Neural cell (in vitro differentiated cells): ENCODE measurements around the gene SPOP. TPM values are rescaled to one million over a fixed set of nuclear protein-coding genes. Genes with fewer than 3 reads are reported as not detected.

ENCODE experiments used
- H2AFZ ChIP-seq: fragments of 200-600, 300-800 bp; sonication (generic), shearing (Covaris generic); 2 replicates; pipeline ENCODE4 v1.6.0; 2014; ENCODE audit warnings: low read depth, mild to moderate bottlenecking, antibody characterized with exemption, low read length, moderate library complexity
- H3F3A ChIP-seq: fragments of 200-600 bp; shearing (Covaris generic); 2 replicates; pipeline ENCODE4 v1.6.1; 2016; ENCODE audit warnings: mild to moderate bottlenecking, moderate library complexity, mixed read lengths, antibody characterized with exemption, low read length; ENCODE audit not compliant: insufficient read depth, poor library complexity, severe bottlenecking
- H3K27ac ChIP-seq: fragments of 200-600, 300-800 bp; sonication (generic), shearing (Covaris generic); 2 replicates; pipeline ENCODE4 v1.5.1; 2014; ENCODE audit warnings: mild to moderate bottlenecking, low read length, moderate library complexity
- H3K27me3 ChIP-seq: fragments of 300-800, 200-600 bp; sonication (generic), shearing (Covaris generic); 2 replicates; pipeline ENCODE4 v1.6.0; 2014; ENCODE audit warnings: mild to moderate bottlenecking, low read depth, low read length, moderate library complexity; ENCODE audit not compliant: insufficient read depth
- H3K36me3 ChIP-seq: fragments of 300-800, 200-600 bp; sonication (generic), shearing (Covaris generic); 2 replicates; pipeline ENCODE4 v1.5.1; 2014; ENCODE audit warnings: mild to moderate bottlenecking, antibody characterized with exemption, low read length, moderate library complexity; ENCODE audit not compliant: insufficient read depth
- H3K4me2 ChIP-seq: fragments of 300-800, 200-600 bp; sonication (generic), shearing (Covaris generic); 2 replicates; pipeline ENCODE4 v1.6.0; 2014; ENCODE audit warnings: mild to moderate bottlenecking, low read length
- H3K4me3 ChIP-seq: fragments of 300-800, 200-600 bp; sonication (generic), shearing (Covaris generic); 2 replicates; pipeline ENCODE4 v1.5.1; 2014; ENCODE audit warnings: mild to moderate bottlenecking, low read length, moderate library complexity
- H3K79me2 ChIP-seq: fragments of 200-600 bp; shearing (Covaris generic); replicated peaks from 2 replicates; pipeline ENCODE4 v1.6.0; 2014; ENCODE audit warnings: mild to moderate bottlenecking, low read length, moderate library complexity; ENCODE audit not compliant: insufficient read depth
- H3K9ac ChIP-seq: fragments of 300-800, 200-600 bp; sonication (generic), shearing (Covaris generic); 2 replicates; pipeline ENCODE4 v1.6.1; 2016; ENCODE audit warnings: mild to moderate bottlenecking, low read length, mixed read lengths
- H3K9me2 ChIP-seq: fragments of 200-600 bp; shearing (Covaris generic); 2 replicates; pipeline ENCODE4 v1.6.1; 2016; ENCODE audit warnings: mild to moderate bottlenecking, low read length, mixed read lengths; ENCODE audit not compliant: insufficient read depth
- H3K9me3 ChIP-seq: fragments of 200-600, 300-800 bp; sonication (generic), shearing (Covaris generic); 2 replicates; pipeline ENCODE4 v1.6.1; 2016; ENCODE audit warnings: mild to moderate bottlenecking, mixed run types, low read length, moderate library complexity, mixed read lengths
- H4K20me1 ChIP-seq: fragments of 200-600 bp; shearing (Covaris generic); 2 replicates; pipeline ENCODE4 v1.6.1; 2016; ENCODE audit warnings: mild to moderate bottlenecking, mixed run types; ENCODE audit not compliant: insufficient read depth
- CTCF ChIP-seq: fragments of 450-650 bp; IDR thresholded peaks from 2 replicates; pipeline ENCODE4 v1.5.1; 2014; ENCODE audit warnings: antibody characterized with exemption, mild to moderate bottlenecking, moderate library complexity; ENCODE audit not compliant: poor library complexity, severe bottlenecking
- EP300 ChIP-seq: fragments of 450-650 bp; conservative IDR thresholded peaks from 2 replicates; pipeline ENCODE4 v1.6.1; 2014; ENCODE audit warnings: antibody characterized with exemption, mild to moderate bottlenecking, moderate library complexity; ENCODE audit not compliant: poor library complexity, severe bottlenecking
- EZH2 ChIP-seq: fragments of 200-600, 300-800 bp; shearing (Covaris generic), sonication (generic); IDR thresholded peaks from 2 replicates; pipeline ENCODE4 v1.6.1; 2014; ENCODE audit warnings: antibody characterized with exemption, low read length, borderline replicate concordance, mild to moderate bottlenecking; ENCODE audit not compliant: insufficient read depth, poor library complexity, severe bottlenecking
- MXI1 ChIP-seq: fragments of 450-650 bp; conservative IDR thresholded peaks from 2 replicates; pipeline ENCODE4 v1.6.1; 2014; ENCODE audit warnings: antibody characterized with exemption, mild to moderate bottlenecking; ENCODE audit not compliant: poor library complexity, severe bottlenecking
- POLR2AphosphoS5 ChIP-seq: IDR thresholded peaks from 2 replicates; pipeline ENCODE4 v1.6.1; 2012
- RAD21 ChIP-seq: fragments of 450-650 bp; conservative IDR thresholded peaks from 2 replicates; pipeline ENCODE4 v1.6.1; 2014; ENCODE audit warnings: antibody characterized with exemption, mild to moderate bottlenecking, moderate library complexity
- REST ChIP-seq: IDR thresholded peaks from 2 replicates; pipeline ENCODE4 v1.6.1; 2012; ENCODE audit warnings: borderline replicate concordance
- SMC3 ChIP-seq: fragments of 450-650 bp; conservative IDR thresholded peaks from 2 replicates; pipeline ENCODE4 v1.6.1; 2014; ENCODE audit warnings: antibody characterized with exemption, mild to moderate bottlenecking, moderate library complexity; ENCODE audit not compliant: poor library complexity
- TAF1 ChIP-seq: IDR thresholded peaks from 2 replicates; pipeline ENCODE4 v1.6.1; 2012; ENCODE audit warnings: low read depth
- polyA plus RNA-seq: library from polyadenylated mRNA; depleted of rRNA; stranded (reverse); fragments of >200 nt; gene quantifications from 2 replicates; pipeline ENCODE4 v1.2.3, GENCODE V29; 2014

Gene SPOP
- polyA plus RNA-seq, 1 donor from 2014 or later: 71.9 TPM

GRCh38 chr17:49621946-49622529 is 55.9 kb downstream of the SPOP start:
- Histone ChIP-seq H3K9me3 (no peaks in the 10 kb centered on the region), H3K9ac (no peak overlapping the region), H2AFZ (no peak overlapping the region), H3K79me2 (no peaks in the 10 kb centered on the region), H3K4me2 (no peak overlapping the region), H3K36me3 (peaks cover 16% of the 10 kb centered on the region), H3F3A (no peaks in the 10 kb centered on the region), H3K9me2 (no peaks in the 10 kb centered on the region), H4K20me1 (no peaks in the 10 kb centered on the region), H3K27me3 (no peaks in the 10 kb centered on the region), H3K4me3 (no peak overlapping the region), H3K27ac (no peak overlapping the region)
- no peak for TF ChIP-seq EP300
- TF ChIP-seq EZH2: no peak
- no peak for TF ChIP-seq RAD21
- TF ChIP-seq MXI1: no peak
- TF ChIP-seq TAF1: no peak
- TF ChIP-seq CTCF: no peak
- no peak for TF ChIP-seq POLR2AphosphoS5
- no peak for TF ChIP-seq REST
- TF ChIP-seq SMC3: no peak

- no peaks in the 10 kb centered on the region for H3K79me2 ChIP-seq
- no peak overlapping the region for H3K4me2 ChIP-seq
- H3K4me3 ChIP-seq: no peak overlapping the region
- H3K9me2 ChIP-seq: no peaks in the 10 kb centered on the region
- no peaks in the 10 kb centered on the region for H3K9me3 ChIP-seq
- peaks cover 16% of the 10 kb centered on the region for H3K36me3 ChIP-seq
- no peak overlapping the region for H3K9ac ChIP-seq
- H4K20me1 ChIP-seq: no peaks in the 10 kb centered on the region
- TF ChIP-seq POLR2AphosphoS5 (no peak), EZH2 (no peak), MXI1 (no peak), TAF1 (no peak), EP300 (no peak)
- H3F3A ChIP-seq: no peaks in the 10 kb centered on the region
- H2AFZ ChIP-seq: no peak overlapping the region
- H3K27me3 ChIP-seq: no peaks in the 10 kb centered on the region
- no peak overlapping the region for H3K27ac ChIP-seq
These were observed 56.5 kb downstream of the SPOP start for GRCh38 chr17:49621420-49621819.
